GM19351 (cell line): ENCODE results near the gene HNRNPUL1.
"Not testable (repeated sequence)": the region's sequence is repeated elsewhere in the genome, so short reads cannot be mapped to it uniquely, and the experiment has no call there.

Experiments
- ATAC-seq: cut with Tn5 transposase; IDR thresholded peaks from one replicate; pipeline ENCODE4 v1.9.1; 2021; ENCODE audit warnings: mild to moderate bottlenecking, moderate library complexity; ENCODE audit not compliant: unreplicated experiment

The HNRNPUL1 gene

DNA sequence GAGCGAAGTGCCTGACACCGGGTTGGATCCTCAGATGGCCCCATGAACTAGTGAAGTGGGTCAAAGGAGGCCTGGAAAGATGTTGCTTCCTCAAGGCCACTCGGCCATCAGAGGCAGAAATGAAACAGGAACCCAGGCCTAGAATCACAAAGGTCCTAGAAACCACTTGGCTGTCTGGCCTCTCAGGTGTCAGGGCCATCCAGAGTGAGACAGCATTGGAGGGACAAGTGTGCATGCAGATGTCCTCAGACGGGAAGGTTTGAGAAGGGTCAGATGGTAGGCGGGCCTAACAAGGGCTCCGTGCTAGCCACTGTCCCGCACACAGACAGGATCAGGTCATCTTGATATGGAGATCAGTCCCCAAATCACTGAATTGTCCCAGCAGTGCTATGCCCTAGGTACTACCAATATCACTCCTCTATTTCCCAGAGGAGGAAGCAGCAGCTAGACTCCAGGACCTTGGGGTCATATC, 60.1 kb downstream of the HNRNPUL1 start:
- ATAC-seq, result no peak

DNA sequence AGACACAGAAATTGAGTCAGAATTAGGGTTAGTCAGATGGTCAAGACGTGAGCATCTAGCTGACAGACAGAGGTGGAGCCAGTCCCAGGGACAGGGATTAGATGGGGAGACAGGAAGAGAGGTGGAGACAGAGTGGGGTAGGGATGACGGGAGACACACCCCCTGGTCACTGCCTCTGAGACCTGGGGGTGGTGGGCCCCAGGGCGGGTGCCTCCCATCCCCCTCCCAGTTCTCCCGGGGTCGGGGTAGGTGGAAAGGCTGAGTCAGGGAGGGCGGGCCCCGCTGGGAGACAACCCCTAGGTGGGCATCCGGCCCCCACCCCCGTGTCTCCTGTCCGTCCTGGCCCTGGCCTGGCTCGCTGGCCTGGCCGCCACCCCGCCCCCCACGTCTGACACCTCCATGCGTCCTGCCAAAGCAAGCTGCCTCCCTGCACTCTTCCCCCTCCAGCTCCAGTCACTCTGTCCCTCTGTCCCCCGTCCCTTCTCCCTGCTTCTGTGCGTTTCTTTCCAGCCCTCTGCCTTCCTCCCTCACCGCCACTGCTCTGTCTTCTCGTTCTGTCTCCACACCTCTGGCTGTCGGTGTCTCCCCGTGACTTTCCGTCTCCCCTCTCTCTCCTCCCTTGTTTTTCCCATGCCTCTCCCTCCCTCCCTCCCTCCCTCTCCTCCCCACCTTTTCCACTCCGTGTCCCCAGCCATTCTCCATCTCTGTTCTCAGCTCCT, 60.9 kb downstream of the HNRNPUL1 start:
- ATAC-seq, result no peak

DNA sequence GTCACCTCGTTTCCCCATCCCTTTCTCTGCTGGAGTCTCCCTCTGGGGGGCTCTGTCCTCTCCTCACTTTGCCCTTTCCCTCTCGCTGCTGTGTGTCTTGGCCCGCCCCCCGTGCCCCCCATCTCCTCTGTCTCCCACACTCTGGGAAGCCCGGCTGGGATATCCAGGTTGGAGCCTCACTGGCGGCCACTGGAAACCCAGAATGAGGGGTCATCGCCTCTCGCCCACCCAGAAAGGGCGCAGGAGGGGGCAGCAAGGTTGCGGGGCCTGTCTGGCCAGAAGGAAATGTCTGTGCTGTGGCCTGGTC, 61.4 kb downstream of the HNRNPUL1 start:
- no peak for ATAC-seq

DNA sequence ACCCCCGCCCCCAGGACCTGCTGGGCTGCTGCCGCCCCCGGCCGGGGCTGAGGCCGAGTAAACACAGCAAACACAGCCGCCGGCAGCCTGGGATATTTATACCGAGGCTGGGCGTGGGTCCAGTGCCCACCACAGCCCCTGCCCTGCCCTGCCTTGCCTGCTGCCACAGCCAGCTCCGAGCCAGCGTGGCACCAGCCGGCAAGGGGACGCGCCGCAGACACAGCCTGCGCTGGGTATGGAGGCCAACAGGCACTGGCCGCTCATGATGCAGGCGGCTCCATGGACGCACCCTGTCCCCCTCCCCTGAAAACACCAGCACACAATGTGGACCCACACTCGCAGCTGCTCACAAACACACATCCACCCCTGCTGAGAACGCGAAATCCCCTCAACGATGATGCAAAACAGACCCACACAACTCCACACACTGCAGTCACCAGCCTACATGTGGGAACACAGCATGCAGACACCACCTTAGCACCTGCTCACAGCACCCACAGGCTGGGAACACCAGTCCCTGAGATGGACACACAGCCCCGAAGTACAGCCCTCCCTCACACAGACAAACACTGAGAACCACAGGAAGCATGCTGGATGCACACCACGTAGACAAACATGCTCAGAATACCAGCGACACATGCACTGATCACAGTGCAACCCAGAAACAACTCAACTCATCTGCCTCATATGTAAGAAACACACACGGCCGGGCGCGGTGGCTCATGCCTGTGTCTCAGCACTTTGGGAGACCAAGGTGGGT, 62.0 kb downstream of the HNRNPUL1 start:
- ATAC-seq, result no peak

DNA sequence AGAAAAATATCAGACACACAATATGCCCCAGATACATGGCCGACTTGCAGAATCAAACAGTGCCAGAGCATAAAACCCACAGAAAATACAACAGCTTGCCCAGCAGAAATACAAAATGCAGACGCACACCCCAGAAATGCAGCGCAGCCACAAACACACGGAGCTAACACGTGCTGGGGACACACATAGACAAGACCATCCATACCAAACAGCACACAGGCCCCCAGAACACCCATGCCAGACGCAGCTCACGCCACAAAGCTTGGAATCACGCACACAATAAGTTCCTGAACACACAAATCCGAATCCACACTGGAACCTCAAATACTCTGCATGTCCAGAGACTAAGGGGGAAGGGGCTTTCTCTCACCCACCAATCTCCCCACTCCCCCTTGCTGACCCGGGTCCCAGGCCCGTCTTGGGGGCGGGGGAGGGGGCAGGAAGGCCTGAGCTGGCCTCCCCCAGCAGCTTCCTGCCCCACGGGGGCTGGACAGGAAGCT, 63.0 kb downstream of the HNRNPUL1 start:
- ATAC-seq, result no peak

DNA sequence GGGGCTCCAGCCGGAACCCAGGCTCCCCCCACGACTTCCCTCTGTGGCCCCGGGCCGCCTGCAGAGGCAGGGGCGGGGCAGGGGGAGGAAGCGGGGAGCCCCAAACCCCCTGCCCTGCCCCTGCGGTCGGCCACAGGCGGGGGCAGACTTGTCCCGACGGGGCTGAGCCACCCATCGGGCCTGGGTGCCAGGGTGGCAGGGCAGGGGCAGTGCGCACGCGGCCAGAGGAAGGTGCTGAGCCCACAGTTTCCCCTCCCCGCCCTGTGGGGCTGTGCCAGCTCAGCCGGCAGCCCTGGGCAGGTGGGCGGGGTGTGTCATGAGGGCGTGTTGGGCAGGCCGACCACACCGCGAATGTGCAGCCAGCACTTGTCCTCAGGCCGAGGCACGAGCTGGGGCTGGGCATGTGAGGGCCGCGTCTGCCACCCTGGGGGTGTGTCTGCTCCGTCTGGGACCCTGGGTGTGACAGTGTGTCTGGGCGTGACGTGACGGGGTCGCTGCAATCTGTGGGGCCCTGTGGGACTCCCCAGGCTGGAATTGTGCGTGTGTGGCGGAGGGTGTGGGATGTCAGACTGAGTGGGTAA, 63.5 kb downstream of the HNRNPUL1 start:
- ATAC-seq, result peak; percentile 51

DNA sequence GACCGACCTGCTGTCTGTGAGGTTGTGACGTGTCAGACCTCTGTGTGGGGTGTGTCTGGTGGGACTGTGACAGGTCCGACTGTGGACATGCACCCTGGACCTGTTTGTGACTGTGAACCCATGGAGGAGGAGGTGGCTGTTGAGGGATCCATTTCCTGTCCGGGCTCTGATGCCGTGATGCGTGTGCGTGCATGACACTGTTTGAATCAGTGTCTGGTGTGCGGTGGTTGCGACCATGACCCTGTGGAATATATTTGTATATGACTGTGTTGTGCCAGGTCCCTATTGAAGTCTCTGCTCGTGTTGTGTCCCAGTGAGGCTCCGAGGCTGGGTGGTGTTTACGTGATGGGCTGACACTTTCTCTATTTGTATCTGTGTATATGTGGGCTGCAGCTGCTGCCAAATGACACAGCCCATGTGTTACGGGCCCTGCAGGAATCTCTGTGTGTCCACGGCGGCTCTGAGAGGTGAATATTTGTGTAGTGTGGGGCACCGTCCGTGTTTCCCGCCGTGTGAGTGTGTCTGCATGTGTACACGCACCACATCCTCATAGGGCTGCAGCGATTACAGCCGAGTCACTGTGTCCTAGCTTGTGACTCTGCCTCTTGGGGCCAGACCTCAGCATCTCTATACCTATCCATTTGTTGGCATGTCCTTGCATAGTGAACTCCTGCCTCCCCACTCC, 64.1 kb downstream of the HNRNPUL1 start:
- peak; percentile 2 for ATAC-seq

DNA sequence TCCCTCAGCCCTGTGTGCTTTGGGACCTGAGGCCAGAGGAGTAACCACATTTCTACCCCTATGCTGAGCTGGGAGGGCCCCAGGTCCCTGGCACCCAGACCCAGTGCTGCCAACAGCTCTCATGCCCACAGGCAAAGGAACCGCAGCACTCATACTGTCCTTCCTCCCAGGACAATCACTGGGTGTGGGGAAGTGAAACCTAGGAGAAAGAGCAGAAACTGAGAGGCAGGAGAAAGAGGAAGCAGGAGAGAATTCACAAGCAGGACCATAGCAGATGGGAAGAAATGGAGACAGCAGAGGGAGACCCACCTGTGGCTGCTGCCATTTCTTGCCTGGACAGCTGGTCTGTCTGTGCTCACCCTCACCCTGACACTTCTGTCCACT, 64.7 kb downstream of the HNRNPUL1 start:
- ATAC-seq, result no peak

DNA sequence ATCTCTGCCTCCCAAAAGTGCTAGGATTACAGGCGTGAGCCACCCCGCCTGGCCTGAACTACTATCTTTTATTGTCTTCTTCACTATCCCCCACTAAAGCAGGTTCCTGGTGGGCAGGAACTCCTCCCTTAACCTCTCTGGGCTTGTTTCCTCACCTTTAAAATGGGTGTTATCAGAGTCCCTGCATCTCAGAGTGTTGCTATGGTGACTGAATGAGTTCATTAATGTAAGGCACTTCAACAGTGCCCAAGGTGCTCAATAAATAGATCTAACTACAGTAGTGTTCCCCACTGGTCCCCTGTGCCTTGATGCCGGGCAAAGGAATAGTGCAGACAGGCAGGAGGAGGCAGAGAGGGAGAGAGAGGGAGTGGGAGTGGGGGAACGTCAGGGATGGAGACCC, 66.3 kb downstream of the HNRNPUL1 start:
- ATAC-seq, result no peak

DNA sequence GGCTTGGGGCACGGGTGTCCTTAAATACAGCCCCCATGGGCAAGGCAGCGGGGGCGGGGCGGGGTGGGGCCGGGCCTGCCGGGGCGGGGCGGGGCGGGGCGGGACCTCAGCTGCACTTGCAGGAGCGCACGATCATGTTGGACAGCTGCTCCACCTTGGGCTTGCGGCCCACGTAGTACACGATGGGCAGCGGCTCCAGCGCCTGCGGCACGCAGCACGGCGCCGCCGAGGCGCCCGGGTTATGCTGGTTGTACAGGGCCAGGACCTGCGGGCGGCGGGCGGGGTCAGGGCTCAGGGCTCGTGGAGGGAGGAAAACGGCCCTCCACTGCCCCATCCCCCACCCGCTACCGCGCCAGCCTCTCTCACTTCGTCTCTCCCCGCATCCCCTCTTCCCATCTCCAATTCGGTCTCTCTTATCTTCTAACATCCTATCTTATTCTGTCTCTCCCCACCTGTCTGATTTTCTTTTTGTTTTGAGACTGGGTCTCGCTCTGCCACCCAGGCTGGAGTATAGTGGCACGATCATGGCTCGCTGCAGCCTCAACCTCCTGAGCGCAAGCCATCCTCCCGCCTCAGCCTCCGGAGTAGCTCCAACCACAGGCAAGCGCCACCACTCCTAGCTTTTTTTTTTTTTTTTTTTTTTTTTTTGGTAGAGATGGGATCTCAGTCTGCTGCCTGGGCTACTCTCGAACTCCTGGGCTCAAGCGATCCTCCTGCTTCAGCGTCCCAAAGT, 66.9 kb downstream of the HNRNPUL1 start:
- no peak for ATAC-seq

DNA sequence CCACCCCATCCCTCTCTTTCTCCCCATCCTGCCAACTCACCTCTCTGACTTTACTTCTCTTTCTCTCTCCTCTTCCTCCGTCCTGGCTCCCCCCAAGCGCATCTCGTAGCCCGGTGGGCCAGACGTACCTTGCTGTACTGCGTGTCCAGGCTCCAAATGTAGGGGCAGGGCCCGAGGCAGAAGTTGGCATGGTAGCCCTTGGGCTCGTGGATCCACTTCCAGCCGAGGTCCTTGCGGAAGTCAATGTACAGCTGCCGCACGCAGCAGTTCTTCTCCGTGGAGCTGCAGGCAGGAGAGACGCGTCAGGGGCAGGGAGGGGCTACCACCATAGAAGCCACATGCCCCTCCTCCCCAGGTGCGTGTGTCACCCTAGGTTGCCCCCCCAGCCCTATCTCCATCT, 67.8 kb downstream of the HNRNPUL1 start:
- ATAC-seq, result no peak

DNA sequence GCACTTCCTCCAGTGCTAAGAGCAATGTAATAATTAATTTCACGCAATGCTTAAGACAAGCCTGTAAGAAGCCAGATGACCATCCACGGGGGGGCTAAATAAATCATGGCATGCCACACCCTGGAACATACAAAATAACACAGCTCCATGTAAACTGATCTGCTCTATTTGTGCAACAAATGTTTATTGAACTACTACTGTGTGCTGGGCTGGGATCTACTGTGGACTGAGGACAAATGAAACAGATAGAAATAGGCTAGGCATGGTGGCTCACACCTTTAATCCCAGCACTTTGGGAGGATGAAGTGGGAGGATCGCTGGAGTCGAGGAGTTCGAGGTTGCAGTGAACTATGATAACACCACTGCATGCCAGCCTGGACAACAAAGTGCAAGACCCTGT, 68.3 kb downstream of the HNRNPUL1 start:
- no peak for ATAC-seq

DNA sequence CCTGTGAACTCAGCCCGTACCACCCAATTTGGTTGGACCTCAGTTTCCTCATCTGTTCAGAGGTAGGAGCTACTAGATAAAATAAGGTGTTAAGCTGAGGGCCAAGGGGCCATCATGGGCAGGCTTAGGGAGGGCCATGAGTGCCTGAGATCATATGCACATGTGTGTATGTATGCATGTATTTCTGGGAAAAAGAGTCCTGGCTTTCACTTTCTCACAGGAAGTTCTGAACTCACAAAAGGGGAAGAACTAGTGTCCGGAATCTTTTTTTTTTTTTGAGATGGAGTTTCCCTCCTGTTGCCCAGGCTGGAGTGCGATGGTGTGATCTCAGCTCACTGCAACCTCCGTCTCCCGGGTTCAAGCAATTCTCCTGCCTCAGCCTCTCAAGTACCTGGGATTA, 70.6 kb downstream of the HNRNPUL1 start:
- ATAC-seq, result no peak

DNA sequence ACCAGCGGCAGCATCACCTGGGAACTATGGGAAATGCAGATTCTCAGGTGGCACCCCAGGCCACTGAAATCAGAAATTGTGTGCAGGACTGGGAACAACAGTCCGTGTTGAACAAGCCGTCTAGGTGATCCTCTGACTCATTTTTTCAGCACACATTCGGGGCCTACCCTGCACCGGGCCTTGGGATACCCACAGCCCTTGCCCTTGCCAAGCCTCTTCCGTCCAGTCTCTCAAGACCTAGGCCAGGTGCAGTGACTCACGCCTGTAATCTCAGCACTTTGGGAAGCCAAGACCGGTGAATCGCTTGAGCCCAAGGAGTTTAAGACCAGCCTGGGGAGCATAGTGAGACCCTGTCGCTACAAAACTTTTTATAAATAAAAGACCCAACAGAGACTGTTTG, 71.3 kb downstream of the HNRNPUL1 start:
- ATAC-seq, result no peak

DNA sequence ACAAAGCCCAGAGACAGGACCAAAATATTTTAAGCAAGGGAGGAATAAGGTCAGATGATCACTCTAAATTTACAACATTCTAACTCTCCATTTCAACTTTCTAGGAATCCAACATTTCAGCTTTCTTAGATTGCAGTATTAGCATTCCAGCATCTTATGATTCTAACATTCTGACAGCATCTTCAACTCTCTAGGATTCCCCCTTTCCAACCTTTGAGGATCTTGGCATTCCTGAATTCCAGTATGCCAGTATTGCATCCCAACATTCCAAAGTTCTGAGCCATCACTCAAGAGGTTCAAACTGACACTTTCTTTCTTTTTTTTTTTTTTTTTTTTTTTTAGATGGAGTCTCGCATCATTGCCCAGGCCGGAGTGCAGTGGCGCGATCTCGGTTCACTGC, 75.8 kb downstream of the HNRNPUL1 start:
- no peak for ATAC-seq

DNA sequence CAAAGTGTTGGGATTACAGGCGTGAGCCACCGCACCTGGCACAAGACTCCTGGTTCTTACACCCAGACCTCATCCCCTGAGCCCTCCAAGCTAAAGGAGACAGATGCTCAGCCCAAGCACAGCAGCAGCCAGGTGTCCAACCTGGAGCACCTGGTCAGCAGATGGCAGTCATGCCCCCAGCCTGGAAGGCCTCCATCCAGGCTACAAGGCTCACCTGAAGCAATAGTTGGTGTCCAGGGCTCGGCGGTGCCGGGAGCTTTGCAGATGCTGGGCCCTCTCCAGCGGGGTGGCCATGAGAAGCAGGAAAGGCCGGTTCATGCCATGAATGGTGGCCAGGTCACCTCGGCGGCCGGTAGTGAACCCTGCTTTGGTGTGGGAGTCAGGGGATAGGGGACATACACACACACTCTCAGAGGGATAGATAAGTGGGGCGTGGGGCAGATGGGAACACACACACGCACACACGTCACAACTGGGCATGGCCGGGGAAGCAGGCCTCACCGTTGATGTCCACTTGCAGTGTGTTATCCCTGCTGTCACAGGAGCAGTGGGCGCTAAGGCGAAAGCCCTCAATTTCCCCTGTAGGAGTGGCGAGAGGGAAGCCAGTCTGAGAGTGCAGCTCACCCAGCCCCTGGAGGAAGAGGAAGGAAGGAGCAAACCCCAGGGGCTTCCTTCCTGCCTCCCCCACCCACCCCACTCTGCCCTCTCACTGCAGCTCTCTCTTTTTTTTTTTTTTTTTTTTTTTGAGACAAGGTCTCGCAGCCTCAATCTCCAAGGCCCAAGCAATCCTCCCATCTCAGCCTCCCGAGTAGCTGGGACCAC, 77.7 kb downstream of the HNRNPUL1 start:
- ATAC-seq, result no peak

DNA sequence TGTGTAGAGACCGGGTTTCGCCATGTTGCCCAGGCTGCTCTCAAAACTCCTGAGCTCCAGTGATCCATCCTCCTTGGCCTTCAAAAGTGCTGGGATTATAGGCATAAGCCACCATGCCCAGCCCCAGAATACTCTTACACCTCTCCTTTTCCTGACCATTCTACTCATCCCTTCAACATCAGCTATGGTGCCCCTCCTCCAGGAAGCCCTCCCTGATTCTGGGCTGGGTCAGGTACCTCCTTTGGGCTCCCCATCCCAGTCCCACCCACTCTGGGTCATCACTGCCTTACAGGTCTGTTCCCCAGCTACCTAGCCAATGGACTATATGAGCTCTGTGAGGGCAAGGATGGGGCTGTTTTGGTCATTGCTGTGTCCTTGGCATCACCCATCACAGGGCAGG, 80.0 kb downstream of the HNRNPUL1 start:
- no peak for ATAC-seq

DNA sequence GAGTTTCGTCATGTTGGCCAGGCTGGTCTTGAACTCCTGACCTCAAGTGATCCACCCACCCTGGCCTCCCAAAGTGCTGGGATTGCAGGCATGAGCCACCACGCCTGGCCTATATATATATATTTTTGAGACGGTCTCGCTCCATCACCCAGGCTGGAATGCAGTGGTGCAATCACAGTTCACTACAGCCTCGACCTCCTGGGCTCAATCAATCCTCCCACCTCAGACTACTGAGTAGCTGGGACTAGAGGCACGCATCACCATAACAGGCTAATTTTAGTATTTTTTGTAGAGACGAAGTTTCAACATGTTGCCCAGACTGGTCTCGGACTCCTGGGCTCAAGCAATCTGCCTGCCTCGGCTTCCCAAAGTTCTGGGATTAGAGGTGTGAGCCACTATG, 82.7 kb downstream of the HNRNPUL1 start:
- ATAC-seq, result not testable (repeated sequence)

DNA sequence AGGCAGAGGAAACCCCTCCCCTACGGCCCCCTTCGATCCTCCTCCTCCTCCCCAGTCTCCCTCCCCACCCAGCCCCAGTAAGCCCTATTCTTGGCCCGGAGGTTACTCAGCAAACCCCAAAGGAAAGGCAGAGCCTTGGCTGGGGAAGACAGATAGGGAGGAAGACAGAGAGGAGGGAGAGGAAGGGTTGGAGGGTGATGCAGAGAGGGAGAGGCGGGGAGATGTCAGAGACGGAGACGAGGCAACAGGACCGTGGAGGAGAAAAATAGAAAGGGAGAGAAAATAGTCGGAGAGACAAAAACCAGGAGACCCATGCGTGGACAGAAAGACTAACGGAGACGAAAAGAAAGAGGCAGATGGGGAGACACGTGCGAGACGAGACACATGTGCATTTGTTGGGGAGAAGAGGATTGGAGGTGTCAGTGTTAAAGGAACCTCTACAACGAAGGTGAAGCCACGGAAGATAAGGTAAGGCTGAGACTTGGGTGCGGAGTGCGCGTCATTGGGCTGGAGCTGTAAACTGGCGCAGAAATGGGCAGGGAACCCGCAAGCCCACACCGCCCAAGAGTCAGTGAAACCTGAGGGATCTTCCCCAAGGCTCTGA, 86.7 kb downstream of the HNRNPUL1 start:
- peak; percentile 16 for ATAC-seq
